GM15510 (cell line): ENCODE results near the gene ATP10A.

Experiments
- POLR2A ChIP-seq: IDR thresholded peaks from 3 replicates; pipeline ENCODE4 v1.6.1; 2011; ENCODE audit warnings: borderline replicate concordance; ENCODE audit not compliant: insufficient read length; ENCODE audit errors: extremely low read depth

The ATP10A gene

GRCh38 chr15:25783607-25784540, 79.3 kb downstream of the ATP10A start:
- TF ChIP-seq POLR2A: no peak

- TF ChIP-seq POLR2A: no peak
These were observed 80.0 kb downstream of the ATP10A start for GRCh38 chr15:25783134-25783533.

- no peak for TF ChIP-seq POLR2A
These were observed 82.5 kb downstream of the ATP10A start for GRCh38 chr15:25780479-25781255.

GRCh38 chr15:25778161-25778560, 85.0 kb downstream of the ATP10A start:
- TF ChIP-seq POLR2A: no peak

GRCh38 chr15:25777037-25777436, 86.1 kb downstream of the ATP10A start:
- TF ChIP-seq POLR2A: no peak

- no peak for TF ChIP-seq POLR2A
These were observed 86.9 kb downstream of the ATP10A start for GRCh38 chr15:25776071-25776746.

GRCh38 chr15:25775317-25775912, 87.7 kb downstream of the ATP10A start:
- TF ChIP-seq POLR2A: no peak

GRCh38 chr15:25774871-25775270, 88.3 kb downstream of the ATP10A start:
- TF ChIP-seq POLR2A: no peak

- no peak for TF ChIP-seq POLR2A
These were observed 89.9 kb downstream of the ATP10A start for GRCh38 chr15:25773248-25773647.

- TF ChIP-seq POLR2A: no peak
These were observed 90.6 kb downstream of the ATP10A start for GRCh38 chr15:25772500-25772899.

- no peak for TF ChIP-seq POLR2A
These were observed 91.8 kb downstream of the ATP10A start for GRCh38 chr15:25771338-25771706.

- TF ChIP-seq POLR2A: no peak
These were observed 92.3 kb downstream of the ATP10A start for GRCh38 chr15:25770618-25771337.

- no peak for TF ChIP-seq POLR2A
These were observed 93.1 kb downstream of the ATP10A start for GRCh38 chr15:25770031-25770430.

- TF ChIP-seq POLR2A: no peak
These were observed 94.9 kb downstream of the ATP10A start for GRCh38 chr15:25768271-25768670.
